ENCODE results near the gene ZNF462.

GRCh38 chr9:106941916-106942315 lies 79.0 kb downstream of the ZNF462 start:
- TF ChIP-seq CTCF (IDR thresholded peaks at IDR 0.05): no peak
- TF ChIP-seq POLR2A (IDR thresholded peaks at IDR 0.05): no peak
